NCI-H146 (cell line): ENCODE results near the gene UTRN.
A peak's percentile ranks its signal among the peaks of the same experiment; 100 is the strongest.

Experiments used
- DNase-seq: peaks from one replicate; lab custom pipeline; 2025; lab: John Stamatoyannopoulos, UW

The UTRN gene

DNA sequence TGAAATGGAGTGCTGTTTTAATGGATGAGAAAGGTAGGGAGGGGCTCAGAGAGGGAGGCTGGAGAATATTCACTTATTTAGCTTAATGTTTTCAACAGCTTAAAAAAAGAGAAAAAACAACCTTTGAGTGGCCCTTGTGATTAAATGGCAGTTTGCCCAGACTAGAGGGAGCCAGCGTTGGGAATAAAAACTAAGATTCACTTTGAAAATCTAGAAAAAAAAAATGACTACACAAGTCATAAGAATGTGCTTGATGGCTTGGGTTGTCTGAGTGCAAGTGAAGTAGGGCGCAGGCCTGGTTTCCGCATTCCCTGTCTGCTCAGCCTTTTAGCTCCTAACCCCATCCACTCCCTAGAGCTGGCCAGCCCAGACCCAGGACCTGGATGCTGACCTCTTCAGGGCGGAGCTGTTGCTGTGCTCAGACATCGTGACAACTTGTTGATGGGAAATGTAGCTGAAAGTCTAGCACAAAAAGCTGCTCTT is 28.9 kb downstream of the UTRN start:
- DNase-seq, result no peak

GRCh38 chr6:144314562-144314961 is 29.4 kb downstream of the UTRN start:
- no peak for DNase-seq

GRCh38 chr6:144315226-144315980 is 30.3 kb downstream of the UTRN start:
- no peak for DNase-seq

- DNase-seq, result no peak
These were observed 31.1 kb downstream of the UTRN start for GRCh38 chr6:144315981-144316861.

DNA sequence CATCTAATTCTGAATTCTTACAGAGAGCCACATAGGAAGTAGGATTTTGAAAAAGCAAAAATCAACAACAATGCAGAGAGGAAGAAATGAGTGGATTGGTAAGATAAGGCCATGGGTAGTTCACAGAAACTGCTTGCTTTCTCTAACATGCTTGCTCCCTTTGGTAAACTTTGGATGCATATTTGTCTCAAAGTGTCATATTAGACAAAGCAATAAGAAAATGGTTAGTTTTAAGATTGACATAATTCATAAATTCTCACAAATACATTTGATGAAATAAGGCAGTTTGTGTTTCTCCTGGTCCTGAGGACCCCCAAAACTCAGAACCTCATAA is 31.7 kb downstream of the UTRN start:
- no peak for DNase-seq

GRCh38 chr6:144317736-144318135 is 32.6 kb downstream of the UTRN start:
- no peak for DNase-seq

DNA sequence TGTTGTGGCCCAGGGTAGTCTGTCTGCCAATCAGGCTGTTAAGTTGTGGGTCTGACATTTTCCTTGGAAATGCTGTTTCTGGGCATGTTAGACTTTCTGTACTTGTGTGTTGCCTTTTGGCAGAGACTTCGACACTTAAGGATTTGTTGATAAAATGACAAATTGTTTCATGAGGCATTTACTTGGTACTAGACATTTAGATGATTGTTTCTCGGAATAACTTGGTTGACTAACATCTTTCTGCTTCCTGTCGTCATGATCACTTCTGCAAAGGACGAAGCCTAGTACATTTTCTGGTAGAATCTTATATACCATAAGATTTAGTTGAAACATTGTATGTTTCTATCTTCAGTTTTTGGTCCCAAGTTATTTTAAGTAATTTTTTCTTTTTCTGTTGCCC is 34.1 kb downstream of the UTRN start:
- no peak for DNase-seq

GRCh38 chr6:144320741-144321140 is 35.6 kb downstream of the UTRN start:
- no peak for DNase-seq

DNA sequence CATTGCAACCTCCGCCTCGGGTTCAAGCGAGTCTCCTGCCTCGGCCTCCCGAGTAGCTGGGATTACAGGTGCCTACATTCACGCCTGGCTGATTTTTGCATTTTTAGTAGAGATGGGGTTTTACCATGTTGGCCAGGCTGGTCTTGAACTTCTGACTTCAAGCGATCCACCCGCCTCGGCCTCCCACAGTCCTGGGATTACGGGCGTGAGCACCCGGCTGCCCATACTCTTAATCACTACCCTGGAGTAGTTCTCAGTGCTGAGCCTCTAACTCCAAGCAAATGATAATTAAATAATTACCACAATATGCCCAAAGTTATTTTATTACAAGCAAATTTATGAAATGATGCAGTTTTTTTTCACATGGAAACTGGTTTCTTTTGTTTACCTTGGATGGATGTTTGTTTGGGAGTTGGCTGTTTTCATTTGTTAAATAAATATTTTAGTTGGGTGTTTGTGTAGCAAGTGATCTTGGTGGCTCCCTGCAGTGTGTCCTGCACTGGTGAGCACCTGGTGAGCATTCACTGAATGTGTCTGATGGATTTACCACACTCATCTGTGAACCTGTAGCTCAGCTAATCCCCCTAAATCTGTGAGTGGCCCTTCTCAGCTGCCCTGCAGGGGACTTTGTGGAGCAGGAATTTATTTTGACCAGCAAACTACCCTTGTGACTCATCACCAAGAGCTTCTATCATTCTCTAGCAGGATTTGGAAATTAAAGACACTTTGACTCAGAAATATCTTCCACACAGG is 36.9 kb downstream of the UTRN start:
- peak; percentile 13 for DNase-seq

DNA sequence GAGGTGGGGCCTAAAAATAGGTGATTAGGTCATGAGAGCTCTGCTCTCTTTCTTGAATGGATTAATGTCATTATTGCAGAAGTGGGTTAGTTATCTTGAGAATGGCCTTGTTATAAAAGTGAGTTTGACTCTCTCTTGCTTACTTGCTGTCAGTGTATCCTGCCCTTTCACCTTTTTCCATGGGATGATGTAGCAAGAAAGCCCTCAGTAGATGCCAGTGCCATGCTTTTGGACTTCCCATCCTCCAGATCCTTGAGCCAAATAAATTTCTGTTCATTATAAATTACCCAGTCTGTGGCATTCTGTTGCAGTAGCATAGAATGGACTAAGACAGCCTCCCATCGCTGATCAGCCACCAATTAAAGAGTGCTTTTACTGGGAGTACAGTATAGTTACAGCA is 40.1 kb downstream of the UTRN start:
- DNase-seq, result no peak

DNA sequence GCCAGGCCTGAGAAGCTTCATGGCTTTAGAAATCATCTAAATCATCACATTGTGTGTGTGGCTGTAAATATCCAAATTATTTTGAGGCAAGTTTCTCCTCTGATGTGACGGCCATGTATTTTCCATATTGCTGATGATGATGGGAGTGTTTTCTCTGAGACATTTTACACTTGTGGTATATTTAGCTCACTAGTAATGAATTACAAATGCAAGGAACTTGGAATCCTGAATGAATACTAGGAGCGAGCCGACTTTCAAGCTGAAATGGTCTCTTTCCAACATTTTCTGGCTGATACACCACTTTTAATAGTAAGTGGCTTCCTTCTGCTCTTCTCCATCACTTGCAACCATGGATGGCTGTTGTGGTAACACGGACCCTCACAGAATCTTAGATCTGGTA is 41.3 kb downstream of the UTRN start:
- DNase-seq, result no peak

GRCh38 chr6:144327081-144327480 is 41.9 kb downstream of the UTRN start:
- no peak for DNase-seq

DNA sequence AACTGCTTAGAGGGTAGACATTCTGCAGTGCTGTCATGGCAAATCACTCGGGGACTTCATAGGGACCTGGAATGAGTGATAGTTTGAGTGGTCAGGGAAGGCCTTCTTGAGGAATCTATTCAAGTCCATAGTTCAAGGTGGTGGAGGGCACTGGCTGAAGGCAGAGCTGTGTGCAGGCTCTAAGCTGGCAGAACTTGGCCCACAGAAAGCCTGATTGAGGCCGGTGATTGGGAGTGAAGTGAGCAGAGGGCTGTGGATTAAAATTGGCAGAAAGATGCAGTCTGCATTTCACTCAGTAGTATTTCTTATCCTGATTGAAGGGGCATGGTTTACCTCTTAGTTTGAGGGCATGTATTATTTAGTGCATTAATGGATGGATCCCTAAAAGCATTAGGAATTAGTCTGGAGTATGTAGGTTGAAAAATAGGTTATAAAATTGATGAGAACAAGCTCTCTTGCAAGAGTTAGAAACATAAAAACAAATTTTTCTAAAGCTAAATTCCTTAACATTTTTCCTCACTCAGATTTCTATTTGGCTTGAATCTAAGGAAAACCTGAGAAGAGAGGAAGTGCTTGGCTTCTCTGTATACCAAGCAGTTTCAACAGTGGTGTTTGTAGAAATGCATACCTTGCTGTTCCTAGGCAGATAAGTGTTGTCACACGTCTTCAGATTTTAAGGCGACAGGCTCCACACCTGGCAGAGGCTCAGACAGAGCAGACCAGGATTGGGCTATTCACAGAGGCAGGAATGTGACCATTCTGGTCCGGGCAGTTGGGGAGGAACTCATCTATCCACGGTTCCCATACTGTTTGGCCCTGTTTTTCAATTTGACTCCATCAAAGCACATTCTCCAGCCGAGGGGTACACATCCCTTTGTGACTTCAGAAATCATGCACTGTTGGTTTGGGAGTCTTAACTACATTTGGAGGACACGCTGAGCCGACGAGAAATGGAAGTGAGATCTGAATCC is 45.2 kb downstream of the UTRN start:
- DNase-seq, result no peak

DNA sequence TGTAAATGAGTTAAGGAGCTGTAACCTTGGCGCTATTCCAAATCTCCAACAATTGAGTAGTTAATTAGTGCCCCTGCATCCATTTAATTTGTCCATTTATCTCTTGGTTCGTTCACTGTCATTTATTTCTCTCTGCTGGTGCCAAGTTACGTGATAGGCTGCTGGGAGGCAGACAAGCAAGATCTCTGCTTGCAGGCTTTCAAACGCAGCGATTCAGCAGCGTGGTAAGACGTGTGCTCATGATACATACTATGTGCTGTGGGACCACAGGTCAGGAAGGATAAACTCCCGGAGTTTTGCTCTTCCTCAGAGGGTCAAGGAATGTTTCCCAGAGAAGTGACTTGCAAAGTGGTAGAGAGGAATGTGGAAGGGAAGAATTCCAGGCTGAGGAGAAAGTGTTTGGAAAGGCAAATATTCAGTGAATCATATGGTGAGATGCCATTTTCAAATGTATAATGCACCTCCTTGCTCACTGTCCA is 46.4 kb downstream of the UTRN start:
- no peak for DNase-seq

- no peak for DNase-seq
These were observed 47.0 kb downstream of the UTRN start for GRCh38 chr6:144332177-144332576.

DNA sequence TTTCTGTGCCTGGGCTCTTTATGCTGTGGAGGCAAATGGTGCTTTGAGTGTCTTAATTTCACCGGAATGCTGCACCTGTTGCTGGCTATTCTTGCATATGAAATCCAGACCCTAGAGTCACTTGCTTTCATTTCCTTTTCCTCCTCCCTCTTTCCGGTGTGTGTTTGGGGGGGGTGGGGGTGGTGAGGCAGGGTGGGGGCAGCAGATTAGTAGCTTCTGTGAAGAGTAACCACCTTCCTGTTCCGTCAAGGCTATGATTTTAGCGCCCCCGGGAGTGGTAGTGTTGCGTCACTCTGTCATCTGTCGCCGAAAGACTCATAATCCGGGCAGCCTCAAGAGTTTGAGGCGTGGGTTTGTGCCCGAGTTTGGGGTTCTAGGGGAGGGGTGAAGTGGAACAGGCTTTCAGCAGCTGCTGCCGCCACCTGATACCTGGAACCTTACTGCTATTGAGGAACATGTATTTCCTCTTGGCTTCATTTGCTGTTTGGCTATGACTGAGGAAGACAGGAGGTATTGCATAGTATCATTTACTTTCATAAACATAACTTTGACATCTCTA is 49.1 kb downstream of the UTRN start:
- DNase-seq, result no peak
